HG03066 (cell line): ENCODE results near the gene GAREM1.

Experiments used
- ATAC-seq: cut with Tn5 transposase; IDR thresholded peaks from one replicate; pipeline ENCODE4 v1.9.1; 2021; ENCODE audit warnings: low read depth; ENCODE audit not compliant: unreplicated experiment

The GAREM1 gene

DNA sequence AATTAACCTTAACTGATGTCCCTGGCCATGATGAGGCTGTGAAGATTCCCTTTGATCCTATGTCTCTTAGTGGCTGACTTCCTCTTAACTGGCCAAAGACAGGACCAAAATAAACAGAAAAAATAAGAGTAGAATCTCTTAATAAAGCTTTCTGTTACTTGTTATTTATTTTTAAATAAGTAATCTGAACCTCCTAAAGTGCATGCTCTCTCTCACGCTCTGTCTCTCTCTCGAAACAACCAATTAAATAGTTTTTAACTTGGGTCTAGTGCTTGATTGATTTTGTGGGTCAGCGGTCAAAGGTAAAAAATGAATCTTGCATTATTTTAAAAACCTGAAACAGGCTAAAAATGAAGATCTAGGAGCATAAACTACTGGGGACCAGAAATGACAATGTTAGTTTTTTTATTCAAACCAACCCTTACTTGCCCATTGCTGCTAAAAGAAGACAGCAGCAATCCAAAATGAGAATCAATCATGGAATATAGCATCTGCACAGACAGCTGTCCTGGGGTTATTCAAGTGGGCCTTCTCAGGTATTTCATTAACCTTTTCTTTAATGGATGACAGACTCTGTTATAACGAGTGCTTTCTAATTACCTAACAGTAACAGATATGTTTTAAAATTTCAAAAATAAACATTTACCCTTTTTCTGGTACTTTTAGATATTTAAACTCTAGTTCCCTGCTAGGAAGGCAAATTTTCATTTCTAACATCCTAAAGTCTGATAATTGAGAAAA lies 11.2 kb downstream of the GAREM1 start:
- no peak for ATAC-seq

DNA sequence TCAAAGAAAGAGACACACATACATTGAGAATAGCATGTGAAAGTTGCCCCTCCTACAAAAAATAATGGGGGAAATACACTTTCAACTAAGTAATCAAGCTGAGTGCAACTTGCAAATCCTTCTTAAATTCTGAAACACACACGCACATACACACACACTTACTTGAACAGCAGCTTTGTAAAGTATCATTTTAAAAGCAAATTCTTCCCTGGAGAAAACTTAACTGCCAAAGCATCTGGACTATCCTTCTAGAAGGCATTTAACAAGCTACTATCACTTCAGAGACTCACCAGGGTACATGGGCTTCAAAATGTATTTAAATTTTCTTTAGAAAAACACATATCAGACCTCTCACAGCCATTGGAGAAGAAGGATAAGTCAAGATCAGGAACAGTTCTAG lies 15.3 kb downstream of the GAREM1 start:
- no peak for ATAC-seq

DNA sequence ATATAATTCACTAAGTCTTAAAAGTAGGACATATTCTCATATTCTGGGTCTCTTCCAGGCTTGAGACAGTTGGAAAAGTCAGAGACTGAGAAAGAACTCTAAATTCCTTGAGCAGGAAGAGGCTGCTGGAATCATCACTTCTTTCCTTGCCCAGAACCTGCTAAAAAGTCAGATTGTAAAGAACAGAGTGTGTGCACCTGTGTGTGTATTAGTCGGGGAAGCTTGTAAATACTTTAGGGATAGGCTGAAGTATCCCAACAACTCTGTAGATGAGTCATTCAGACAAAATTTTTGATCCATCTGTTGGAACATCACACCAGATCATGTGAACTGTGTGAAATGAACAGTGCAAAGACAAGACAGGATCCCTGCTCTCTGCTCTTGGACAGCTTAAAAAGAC lies 16.1 kb downstream of the GAREM1 start:
- no peak for ATAC-seq

DNA sequence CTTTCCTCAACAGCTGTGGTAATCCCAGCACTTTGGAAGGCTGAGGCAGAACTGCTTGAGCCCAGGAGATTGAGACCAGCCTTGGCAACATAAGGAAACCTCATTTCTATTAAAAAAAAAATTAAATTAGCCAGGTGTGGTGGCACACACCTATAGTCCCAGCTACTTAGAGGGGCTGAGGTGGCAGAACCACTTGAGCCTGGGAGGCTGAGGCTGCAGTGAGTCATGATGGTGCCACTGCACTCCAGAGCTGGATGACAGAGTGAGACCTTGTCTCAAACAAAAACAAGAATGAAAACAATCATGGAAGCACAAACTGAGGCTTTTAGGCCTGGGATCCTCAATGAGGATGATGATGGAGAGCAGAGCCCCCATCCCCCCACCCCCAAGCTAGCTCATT lies 19.8 kb downstream of the GAREM1 start:
- no peak for ATAC-seq

DNA sequence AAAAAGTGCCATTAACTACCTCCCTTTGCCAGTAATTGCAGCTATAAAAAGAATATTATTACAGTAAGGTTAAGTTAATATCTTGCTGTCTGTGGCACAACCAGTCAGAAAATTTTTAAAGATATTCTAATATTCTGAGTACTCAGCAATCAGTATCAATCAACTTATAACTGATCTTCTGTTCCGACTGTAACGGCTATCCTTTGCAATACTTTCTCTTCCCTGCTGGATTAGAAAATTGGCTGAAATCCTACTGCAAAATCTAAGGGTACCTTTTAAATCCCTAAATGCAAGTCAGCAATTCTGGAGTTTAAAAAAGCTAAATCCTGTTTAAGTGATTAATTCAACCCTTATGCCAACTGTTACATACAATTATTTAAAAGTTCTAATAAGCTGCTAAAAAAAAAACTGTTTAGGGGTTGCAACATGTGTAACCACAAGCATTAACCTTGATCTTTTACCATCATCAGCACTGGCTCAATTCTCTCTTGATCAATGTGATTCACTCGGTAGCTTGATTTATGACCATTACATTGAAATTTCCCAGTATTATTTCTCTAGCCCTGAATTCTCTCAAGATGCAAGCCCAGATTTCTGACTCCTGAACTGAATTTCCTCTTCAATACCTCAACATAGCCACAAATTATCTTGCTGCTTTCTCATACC lies 20.5 kb downstream of the GAREM1 start:
- no peak for ATAC-seq

DNA sequence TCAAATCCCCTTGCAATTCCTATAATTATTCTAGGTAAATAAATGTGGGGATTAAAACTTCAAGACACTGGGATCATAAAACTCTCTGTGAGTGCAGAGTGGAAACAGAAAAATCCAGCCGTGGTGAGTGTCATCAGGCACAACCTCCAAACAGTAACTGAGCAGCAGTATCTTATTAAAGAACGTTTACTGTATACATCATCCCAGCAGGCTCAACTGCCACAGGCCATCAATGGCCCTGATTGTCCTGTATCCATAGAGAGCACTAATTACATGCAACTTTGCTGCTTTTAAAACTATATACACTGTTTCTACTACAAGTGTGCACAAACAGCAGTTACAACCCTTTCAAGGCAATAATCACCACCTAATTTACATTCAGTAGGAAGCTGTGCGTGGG lies 23.9 kb downstream of the GAREM1 start:
- no peak for ATAC-seq

DNA sequence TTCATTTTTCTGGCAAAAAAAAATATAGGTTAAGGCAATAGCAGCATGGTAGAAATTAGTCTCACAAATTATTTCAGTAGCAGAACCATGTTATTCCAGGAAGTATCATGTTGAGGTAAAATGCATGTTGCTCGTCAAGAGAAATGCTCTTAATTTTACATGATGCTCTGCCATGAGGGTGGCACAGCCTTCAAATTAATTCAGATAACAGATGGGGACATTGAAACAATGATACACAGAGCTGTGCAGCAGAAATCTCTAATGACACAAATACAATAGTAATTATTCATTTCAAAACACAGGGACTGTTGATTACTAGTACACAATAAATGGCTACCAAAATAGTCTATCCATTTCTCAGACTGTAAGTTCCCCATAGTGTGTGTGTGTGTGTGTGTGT lies 24.8 kb downstream of the GAREM1 start:
- ATAC-seq, result no peak

DNA sequence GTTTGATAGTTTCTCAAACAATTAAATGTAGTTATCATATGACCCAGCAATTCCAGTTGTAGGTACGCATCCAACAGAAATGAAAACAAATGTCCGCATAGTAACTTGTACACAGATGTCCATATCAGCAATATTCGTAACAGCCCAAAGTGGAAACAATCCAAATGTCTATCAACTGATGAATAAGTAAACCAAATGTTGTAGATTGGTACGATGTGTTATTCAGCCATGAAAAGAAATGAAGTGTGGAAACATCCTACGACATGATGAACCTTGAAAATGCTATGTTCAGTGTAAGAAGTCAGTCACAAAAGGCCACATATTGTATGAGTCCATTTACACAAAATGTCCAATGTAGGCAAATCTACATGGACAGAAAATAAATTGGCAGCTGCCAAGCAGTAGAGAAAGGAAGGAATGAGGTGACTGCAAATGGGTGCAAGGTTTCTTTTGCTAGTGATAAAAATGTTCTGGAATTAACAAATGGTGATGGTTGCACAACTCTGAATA lies 26.9 kb downstream of the GAREM1 start:
- no peak for ATAC-seq

DNA sequence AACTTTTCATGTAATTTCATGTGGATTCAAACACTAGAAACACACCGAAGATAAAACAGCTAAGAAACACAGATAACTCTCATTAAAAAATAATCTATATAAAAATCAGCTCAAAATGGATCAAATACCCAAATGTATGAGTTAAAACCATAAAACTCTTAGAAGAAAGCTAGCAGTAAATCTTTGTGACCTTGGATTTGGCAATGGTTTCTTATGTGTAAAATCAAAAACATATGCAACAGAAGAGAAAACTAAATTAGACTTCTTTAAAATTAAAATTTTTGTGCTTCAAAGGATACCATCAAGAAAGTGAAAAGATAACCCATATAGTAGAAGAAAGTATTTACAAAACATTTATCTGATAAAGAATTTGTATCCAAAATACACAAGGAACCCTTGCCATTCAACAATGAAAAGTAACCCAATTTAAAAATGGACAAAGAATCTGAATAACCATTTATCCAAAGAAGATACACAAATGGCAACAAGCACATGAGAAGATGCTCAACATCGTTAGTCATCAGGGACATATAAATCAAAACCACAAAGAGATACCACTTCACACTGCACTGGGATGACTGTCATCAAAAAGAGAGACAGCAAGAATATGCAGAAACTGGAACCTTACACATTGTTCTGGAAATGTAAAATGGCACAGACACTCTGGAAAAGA lies 27.5 kb downstream of the GAREM1 start:
- no peak for ATAC-seq

DNA sequence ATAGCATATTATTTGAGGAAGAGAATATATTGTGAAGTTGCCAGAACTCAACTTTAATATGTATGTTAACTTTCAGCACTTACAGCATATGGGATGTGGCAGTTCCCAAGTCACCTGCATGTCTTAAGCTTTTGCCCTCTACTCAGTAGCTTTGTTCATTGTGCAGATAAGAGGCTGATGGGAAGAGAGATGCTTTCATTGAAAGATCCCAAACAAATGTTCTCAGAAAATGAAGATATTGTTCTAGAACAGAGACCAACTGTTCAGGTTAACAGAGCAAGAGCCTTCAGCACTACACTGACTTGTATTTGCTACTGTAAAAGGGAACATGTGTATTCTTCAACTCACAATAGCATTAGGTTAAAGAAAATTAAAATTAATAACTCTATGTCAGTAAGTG lies 28.1 kb downstream of the GAREM1 start:
- ATAC-seq, result no peak

DNA sequence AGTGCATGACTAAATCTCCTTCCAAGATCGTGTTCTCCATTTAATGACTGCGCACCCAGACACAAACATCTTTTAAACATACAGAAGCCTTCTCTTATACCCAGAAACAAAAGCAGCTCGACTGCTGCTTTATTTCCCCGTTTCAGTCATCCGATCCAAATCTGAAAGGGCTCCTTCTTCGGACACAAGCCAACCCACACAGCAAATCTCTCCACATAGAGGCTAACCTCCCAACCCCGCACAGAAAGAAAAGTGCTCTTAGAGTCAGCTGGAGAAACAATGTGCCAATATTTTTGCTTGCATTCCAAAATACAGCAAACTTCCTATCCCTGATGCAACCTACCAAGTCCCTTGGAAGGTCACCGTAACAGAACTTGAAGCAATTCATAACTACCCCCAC lies 29.1 kb downstream of the GAREM1 start:
- no peak for ATAC-seq

DNA sequence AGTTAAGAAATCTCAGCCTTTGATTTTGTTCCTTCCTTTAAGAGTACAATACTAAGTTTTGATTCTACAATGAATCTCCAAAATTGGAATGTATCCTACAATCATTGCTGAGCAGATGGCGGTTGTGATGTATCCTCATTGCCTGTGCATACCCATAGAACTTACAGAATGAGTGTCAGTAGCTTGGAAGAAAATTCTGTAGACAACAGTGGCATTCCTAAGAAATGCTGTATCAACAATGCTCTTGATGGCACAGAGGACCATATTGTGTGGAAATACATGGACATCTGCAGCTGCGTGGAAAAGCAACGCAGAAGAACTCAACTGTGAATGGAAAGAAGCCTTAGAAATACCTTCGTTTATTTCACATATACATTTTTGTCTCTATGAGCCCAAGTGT lies 30.2 kb downstream of the GAREM1 start:
- ATAC-seq, result no peak

DNA sequence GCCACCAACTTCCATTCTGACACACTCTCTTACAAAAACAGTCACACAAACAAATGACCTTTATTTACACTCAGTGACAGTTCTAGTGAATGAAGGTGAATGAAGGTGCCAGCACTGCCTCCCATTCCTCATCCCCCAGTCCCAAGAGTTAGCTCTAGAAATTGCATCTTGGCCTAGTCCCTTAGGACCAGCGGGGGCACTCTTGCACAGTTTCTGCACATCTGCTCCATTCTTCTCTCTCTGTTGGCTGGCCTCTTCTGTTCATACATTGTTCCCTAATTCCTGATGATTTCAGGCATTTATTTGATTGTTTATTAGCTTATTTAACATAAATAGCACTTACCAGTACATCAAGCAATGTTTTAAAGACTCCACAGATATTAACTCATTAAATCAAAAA lies 30.9 kb downstream of the GAREM1 start:
- no peak for ATAC-seq

DNA sequence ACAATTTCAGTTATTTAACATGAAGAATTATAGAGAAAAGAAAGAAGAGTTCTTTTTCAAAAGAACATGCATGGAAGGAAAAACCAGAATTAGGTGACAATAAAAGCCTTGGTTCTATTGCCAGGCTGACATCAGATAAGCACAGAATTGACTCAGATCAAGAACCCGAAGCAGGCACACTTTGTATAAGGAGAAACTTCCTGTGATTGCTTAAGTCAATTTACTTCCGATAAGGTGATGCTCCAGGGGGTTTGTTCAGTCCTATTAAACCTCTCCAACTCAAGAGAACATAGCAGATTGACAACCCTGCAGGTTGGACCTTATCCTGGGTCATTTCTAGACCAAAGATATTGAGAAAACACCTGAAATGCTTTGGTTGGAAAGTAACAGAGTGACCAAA lies 31.4 kb downstream of the GAREM1 start:
- no peak for ATAC-seq

DNA sequence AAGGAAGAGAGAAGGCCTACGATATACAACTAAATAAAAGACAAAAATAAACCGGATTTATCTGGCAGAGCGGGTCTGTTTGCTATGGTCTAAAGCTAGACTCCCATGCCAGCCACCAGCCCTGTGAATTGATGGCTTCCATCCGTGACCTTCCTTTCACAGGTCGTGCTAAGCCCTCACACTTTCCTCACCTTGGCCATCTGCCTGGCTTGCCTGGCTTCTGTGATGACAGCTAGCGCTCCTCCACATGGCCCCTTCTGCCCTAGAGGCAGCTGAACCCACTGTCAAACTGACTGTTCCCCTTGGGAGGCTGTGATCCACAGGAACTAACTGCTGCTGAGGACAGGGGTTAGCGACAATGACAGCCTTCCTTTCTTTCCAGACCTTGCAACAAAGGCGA lies 32.5 kb downstream of the GAREM1 start:
- no peak for ATAC-seq

DNA sequence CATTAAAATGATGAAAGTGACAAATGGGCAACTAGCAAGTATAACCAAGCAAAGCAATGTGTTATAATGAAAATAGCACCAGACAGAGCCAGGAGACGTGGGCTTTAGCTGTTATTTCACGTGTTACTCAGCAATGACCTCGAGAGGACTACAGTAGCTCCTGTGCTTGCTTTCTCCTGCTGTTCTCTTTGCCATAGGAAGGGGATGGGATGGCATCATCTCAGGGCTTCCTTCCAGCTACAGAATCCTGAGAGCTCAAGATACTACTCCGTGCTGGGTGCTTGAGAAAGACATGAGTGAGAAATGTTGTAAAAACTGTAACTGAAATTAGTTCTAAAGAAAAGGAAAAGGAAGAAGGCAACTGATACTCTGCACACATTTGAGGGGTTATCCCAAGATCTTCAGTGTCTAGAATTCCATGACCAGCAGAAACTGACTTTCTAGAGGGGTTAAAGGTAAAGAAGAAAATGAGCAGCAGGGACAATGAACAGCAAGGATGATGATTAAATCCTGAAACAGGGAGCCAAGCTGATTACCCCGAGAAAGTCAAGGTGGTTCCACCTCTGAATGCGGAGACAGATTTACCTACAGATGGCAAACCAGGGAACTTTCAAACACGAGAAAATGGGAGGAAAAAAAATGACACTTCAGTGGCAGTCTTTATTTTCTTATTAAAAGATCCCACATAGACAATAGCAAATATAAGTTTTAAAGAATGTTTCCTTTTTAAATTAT lies 33.4 kb downstream of the GAREM1 start:
- ATAC-seq, result no peak

DNA sequence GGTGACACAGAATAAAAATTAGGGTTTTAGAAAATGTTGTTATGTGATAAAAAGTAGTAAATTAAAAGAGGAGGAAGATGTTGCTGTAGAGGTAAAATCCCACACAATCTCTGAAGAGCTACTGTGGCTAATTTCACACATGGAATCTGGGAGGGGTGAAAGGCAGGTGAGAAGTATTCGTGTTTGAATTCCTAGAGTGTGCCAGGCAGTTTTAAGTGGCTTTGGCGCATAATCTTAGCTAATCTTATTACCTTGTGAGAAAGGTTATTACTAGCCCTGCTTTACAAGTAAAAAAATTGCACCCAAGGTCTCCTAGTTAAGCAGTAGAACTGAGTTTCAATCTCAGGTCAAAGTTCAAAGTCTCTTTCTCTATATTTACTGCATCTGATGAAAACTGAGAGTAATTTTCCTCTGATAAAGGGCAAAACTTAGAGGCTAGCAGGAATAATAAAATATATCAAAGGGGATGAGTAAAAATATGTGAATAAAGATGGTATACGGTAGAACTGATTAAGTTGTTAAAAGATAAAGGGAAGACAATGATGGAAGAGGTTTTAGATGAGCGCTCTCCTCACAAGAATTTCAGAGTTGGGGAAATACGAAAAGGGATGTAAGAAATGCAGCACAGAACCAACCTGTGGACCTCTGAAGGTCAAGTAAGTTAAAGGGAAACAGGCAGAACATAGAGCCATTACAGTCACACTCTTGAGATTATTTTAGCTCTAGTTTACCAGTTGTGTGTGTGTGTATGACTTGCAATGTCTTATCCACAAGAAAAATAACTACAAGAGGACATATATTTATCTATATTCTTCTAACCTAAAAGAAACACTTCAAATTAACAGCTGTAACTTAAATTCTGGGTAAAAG lies 34.8 kb downstream of the GAREM1 start:
- no peak for ATAC-seq

DNA sequence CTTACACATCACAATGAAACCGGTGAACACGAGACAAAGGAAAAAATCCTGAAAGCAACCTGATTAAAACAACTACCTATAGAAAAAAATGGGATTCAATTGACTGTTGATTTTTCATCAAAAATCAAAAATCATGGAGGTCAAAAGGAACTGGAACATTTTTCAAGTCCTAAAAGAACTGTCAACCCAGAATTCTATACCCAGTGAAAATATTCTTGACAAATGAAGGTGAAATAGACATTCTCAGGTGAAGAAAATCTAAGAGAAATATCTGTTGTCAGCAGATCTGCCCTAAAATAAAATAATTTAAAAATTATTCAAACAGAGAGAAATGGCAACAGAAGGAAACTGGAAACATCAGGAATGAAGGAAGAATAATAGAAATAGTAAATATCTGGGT lies 38.9 kb downstream of the GAREM1 start:
- no peak for ATAC-seq

DNA sequence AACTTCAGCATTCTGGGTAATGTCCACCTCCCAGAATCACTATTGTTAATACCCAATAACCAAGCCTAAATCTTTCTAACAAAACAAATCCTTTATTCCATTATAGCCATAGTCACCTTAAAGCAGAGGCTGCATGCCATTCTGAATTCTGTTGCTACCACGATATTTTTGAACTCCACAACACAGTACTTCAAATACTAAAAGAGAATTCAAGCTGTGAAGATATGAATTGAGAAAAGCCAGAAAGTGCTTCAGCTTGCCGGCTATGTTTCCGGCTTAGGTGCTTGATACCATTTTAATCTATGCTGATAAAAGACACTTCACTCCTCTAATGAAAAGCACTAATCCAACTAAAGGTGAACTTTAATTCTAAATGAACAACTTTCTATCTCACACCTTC lies 41.3 kb downstream of the GAREM1 start:
- ATAC-seq, result no peak
